HG03175 (cell line): ENCODE measurements around the gene CCDC73.
"Not testable (repeated sequence)": the region's sequence is repeated elsewhere in the genome, so short reads cannot be mapped to it uniquely, and the experiment has no call there.

Source experiments
- ATAC-seq: cut with Tn5 transposase; IDR thresholded peaks from one replicate; pipeline ENCODE4 v1.9.1; 2021; ENCODE audit warnings: mild to moderate bottlenecking, moderate library complexity; ENCODE audit not compliant: unreplicated experiment

Gene CCDC73

GRCh38 chr11:32706985-32707741, 87.3 kb downstream of the CCDC73 start:
- peak; percentile 92 for ATAC-seq

- ATAC-seq = no peak
Observed at GRCh38 chr11:32705309-32706033, 89.0 kb downstream of the CCDC73 start.

DNA sequence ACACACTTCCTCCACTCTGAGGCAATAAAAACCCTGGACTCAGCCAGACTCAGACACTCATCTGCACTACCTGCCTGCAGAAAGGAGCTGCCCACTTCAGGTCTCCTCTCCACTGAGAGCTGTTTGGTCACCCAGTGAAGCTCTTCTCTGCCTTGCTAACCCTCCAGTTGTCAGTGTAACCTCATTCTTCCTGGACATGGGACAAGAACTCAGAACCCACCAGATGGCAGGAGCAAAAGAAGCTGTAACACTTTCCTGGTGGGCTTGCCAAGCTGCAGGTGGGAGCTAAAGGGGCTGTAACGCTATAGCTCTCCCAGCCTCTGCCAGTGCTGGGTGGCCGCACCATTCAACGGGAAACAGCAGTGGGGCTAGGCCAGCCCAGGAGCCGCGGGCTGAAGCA, 89.7 kb downstream of the CCDC73 start:
- ATAC-seq = no peak

GRCh38 chr11:32704261-32704660, 90.2 kb downstream of the CCDC73 start:
- no peak for ATAC-seq

GRCh38 chr11:32701616-32702015, 92.8 kb downstream of the CCDC73 start:
- no peak for ATAC-seq

DNA sequence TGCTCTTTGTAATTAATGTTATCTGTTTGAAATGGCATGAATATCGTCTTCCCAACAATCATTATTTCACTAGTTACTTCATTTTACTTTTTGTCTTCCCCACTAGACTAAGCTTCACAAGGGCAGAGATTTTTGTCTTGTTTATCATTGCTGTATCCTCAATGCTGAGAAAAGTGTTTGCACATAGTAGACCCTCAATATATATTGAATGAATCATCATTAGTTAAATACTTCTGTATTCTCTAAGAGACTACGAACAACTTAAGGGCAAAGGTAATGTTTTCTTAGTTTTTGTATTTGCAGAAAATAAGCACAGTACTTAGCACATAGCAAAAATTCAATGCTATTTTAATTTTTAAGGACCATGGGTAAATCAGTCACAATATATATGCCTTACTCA, 95.9 kb downstream of the CCDC73 start:
- no peak for ATAC-seq

- no peak for ATAC-seq
Observed at GRCh38 chr11:32671051-32671450, 123.4 kb downstream of the CCDC73 start.

- ATAC-seq = no peak
Observed at GRCh38 chr11:32659672-32660071, 134.8 kb downstream of the CCDC73 start.

DNA sequence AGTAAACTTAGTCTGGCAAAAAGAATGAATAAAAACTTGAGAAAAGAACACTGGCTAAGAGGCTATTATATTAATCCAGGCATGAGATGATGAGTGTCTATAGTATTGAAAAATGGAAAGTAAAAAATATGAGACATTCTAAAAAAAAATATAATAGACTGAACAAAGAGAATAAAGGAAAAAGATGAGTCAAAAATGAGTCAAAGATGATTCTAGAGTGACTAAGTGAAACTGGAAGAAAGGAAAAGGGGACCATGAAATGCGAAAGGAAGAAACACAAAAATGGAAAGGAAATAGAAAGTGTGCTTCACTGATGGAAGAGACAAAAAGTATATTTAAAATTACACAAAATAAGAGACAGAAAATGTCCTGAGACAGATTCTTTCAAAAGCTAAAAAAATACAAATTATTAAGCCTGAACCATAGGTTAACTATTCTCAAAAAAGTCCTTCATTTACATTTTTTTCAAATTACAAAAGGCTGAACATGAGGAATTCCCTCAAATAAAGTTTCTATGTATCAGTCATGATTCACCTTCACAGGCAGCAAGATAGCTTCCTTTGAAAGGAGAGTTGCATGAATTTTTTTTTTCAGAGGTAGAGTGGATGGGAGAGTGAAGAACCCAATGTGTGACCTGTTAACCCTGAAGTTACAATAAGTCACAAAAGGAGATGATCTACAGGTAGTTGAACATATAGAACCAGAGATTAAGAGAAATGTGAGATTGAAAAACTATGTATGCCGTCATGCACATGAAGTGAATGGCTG, 135.6 kb downstream of the CCDC73 start:
- ATAC-seq = no peak

DNA sequence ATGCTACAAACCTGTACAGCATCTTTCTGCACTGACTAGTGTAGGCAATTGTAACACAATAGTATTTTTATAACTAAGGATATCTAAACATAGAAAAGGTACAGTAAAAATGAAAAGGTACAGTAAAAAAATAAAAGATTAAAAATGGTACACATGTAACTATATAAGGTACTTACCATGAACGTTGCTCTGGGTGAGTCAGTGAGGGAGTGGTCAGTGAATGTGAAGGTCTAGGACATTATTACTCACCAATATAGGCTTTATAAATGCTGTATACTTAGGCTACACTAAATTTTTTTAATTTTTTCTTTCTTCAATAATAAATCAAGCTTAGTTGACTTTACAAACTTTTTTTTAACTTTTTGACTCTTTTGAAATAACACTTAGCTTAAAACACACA, 150.9 kb downstream of the CCDC73 start:
- ATAC-seq = no peak

DNA sequence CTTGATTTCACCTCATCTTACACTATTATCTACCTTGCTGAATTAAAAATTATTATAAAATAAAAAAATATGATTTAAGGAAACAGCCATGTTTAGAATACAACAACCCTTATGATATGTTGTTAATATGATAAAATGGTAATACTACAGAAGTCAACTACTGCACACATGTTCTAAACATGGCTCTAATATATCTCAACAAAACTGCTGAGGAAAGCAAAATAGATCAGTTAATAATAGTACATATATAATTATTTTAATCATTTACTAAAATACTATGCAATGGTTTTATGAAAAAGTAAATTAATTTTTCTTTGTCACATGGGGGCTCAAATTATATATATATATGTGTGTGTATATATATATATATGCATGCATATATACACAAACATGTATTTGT, 153.1 kb downstream of the CCDC73 start:
- ATAC-seq = no peak

- ATAC-seq = no peak
Observed at GRCh38 chr11:32635819-32636218, 158.6 kb downstream of the CCDC73 start.

DNA sequence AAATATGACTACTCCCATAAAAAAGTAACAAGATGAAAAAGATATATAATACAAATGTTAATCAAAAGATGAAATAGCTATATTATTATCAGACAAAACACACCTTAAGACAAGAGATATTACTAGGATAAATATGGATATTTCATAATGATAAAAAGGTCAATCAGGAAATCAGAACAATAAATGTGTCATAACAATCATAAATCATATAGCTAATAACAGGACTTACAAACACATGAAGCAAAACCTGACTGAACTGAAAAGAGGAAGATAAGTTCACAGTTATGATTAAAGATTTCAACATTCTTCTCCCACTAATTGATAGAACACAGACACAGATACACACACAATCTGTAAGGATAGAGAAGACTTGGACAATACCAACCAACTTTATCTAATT, 163.6 kb downstream of the CCDC73 start:
- no peak for ATAC-seq

GRCh38 chr11:32616903-32617302, 177.6 kb downstream of the CCDC73 start:
- ATAC-seq = no peak

DNA sequence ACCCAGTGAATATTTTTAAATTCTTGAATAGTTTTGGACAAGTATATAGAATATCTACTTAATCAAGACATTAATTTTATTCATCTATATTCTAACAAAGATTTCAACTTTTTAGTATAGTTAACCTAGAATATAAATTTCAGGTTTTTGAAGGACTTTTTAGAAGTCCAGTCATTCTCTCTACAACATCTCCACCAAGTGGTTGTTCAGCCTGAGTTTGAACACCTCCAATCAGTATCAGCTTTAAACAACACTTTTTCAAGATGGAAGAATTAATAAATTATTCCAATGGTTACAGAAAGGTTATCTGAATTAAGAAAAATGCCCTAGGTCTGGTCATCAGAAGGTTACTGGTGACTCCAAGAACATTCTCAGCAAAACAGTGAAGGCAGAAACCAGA, 179.0 kb downstream of the CCDC73 start:
- no peak for ATAC-seq

GRCh38 chr11:32613500-32614151, 180.8 kb downstream of the CCDC73 start:
- no peak for ATAC-seq

DNA sequence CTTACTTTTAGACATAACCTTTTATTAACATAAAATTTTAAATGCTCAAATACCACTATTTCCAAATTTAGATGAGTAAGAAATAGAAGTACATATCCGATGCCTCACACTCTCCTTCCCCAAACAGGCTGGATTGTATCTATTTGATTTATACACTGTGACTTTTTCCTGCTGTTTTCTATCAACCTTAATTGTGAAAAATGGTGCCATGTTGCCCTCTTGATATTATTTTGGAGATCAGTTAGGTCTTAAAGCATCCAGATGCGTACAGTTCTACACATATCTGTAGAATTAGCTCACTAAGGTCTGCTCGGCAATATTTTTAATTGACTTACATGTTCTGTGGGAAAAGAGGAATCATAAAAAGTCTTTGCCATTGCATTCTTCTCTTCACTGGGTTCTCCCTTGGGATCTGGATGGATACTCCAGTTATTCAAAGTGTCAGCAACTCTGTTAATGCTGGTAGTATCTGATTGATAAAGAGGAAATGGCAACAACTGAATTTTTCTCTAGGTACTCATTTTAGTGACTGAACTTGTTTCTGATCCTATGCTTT, 183.6 kb downstream of the CCDC73 start:
- ATAC-seq = no peak

DNA sequence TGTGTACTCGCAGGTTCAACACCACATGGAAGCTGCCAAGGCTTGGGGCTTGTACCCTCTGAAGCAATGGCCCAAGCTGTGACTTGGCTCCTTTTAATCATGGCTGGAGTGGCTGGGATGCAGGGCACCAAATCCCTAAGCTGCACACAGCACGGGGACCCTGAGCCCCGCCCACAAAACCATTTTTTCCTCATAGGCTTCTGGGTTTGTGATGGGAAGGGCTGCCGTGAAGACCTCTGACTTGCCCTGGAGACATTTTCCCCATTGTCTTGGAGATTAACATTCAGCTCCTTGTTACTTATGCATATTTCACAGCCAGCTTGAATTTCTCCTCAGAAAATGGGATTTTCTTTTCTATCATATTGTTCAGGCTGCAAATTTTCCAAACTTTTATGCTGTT, 185.6 kb downstream of the CCDC73 start:
- not testable (repeated sequence) for ATAC-seq

GRCh38 chr11:32606220-32606619, 188.2 kb downstream of the CCDC73 start:
- no peak for ATAC-seq

- ATAC-seq = no peak
Observed at GRCh38 chr11:32602657-32603415, 191.6 kb downstream of the CCDC73 start.
